Activated CD8-positive, alpha-beta memory T cell treated with anti-CD3 and anti-CD28 coated beads, Interleukin-2, amount 50 U/mL, for 4 hours (primary cell): Measurements from ENCODE around the gene ZSCAN32.

Source experiments
- DNase-seq: peaks from one replicate; pipeline ENCODE4 v3.0.0-alpha.2; 2020

The ZSCAN32 gene

GRCh38 chr16:3400779-3401688 is at the start of gene ZSCAN32, which contains the start of gene ZNF174:
Gene ZSCAN32 (minus strand): TSS chr16:3401004. CDS start chr16:3397557, 3,447 bp downstream.
Gene ZNF174 (plus strand): TSS chr16:3401215. CDS start chr16:3402005, 790 bp downstream.
- peak; percentile 98 for DNase-seq

- DNase-seq = peak; percentile 28
Observed at GRCh38 chr16:3444032-3444388, 43.2 kb upstream of the ZSCAN32 start.

GRCh38 chr16:3443108-3444031 is 42.6 kb upstream of the ZSCAN32 start, which contains the start of the genes NAA60 and ZNF597:
Gene NAA60 (plus strand): TSS chr16:3443680. CDS start chr16:3476228, 32,548 bp downstream.
Gene ZNF597 (minus strand): TSS chr16:3443504. CDS start chr16:3443153, 351 bp downstream.
- DNase-seq = peak; percentile 70

- DNase-seq = no peak
Observed at GRCh38 chr16:3439637-3440036, 38.8 kb upstream of the ZSCAN32 start.

- no peak for DNase-seq
Observed at GRCh38 chr16:3434373-3434772, 33.6 kb upstream of the ZSCAN32 start.

- peak; percentile 26 for DNase-seq
Observed at GRCh38 chr16:3431779-3432219, 31.0 kb upstream of the ZSCAN32 start.

GRCh38 chr16:3413730-3414379 is 13.1 kb upstream of the ZSCAN32 start:
- no peak for DNase-seq

- DNase-seq = no peak
Observed at GRCh38 chr16:3408561-3409197, 7.9 kb upstream of the ZSCAN32 start.

- DNase-seq = no peak
Observed at GRCh38 chr16:3401719-3402397, 1.1 kb upstream of the ZSCAN32 start.

- no peak for DNase-seq
Observed at GRCh38 chr16:3400446-3400778, 392 bp downstream of the ZSCAN32 start.

GRCh38 chr16:3389663-3390338 is 11.0 kb downstream of the ZSCAN32 start:
- no peak for DNase-seq

- DNase-seq = no peak
Observed at GRCh38 chr16:3388325-3388724, 12.5 kb downstream of the ZSCAN32 start.

GRCh38 chr16:3383045-3383448 is 17.8 kb downstream of the ZSCAN32 start:
- DNase-seq = no peak

GRCh38 chr16:3377917-3378316 is 22.9 kb downstream of the ZSCAN32 start:
- DNase-seq = no peak

- DNase-seq = no peak
Observed at GRCh38 chr16:3375680-3376079, 25.1 kb downstream of the ZSCAN32 start.

- DNase-seq = no peak
Observed at GRCh38 chr16:3369073-3369472, 31.7 kb downstream of the ZSCAN32 start.

- peak; percentile 82 for DNase-seq
Observed at GRCh38 chr16:3364774-3365427, 35.9 kb downstream of the ZSCAN32 start.

- DNase-seq = no peak
Observed at GRCh38 chr16:3363793-3364192, 37.0 kb downstream of the ZSCAN32 start.

GRCh38 chr16:3362931-3363330 is 37.9 kb downstream of the ZSCAN32 start:
- no peak for DNase-seq

GRCh38 chr16:3358871-3359270 is 41.9 kb downstream of the ZSCAN32 start:
- DNase-seq = no peak
